Gastrocnemius medialis (tissue), 4 donors: ENCODE data around the gene WIPF3. TPM values are rescaled to one million over a fixed set of nuclear protein-coding genes. Genes with fewer than 3 reads are reported as not detected.

ENCODE experiments used
- ATAC-seq, 2 donors: fragments of 150-250 bp; one replicate each; pipeline ENCODE4 v1.9.1; 2016
- DNase-seq, 2 donors: peaks; one replicate each; pipeline ENCODE4 v3.0.0-alpha.2; 2019
- H3K27ac ChIP-seq, 4 donors: fragments of 200-600 bp; sonication (generic); 1 replicate in 1 of 4; 2 replicates in 3 of 4; pipeline ENCODE4 v1.5.1; 2016 to 2018; ENCODE audit warnings: mild to moderate bottlenecking in 2 of 4, moderate library complexity in 1 of 4
- H3K27me3 ChIP-seq, 3 donors: fragments of 200-600 bp; sonication (generic) in 2 of 3; 1 replicate in 1 of 3; 2 replicates in 2 of 3; pipeline versions ENCODE4 v1.5.1 to v1.6.0; 2016 to 2019; ENCODE audit warnings: mild to moderate bottlenecking in 1 of 3, moderate library complexity in 1 of 3
- H3K36me3 ChIP-seq, 2 donors: fragments of 200-600 bp; sonication (generic) in 1 of 2; one replicate each; pipeline ENCODE4 v1.5.1; 2017 to 2018
- H3K4me1 ChIP-seq, 2 donors: fragments of 200-600 bp; sonication (generic) in 1 of 2; one replicate each; pipeline ENCODE4 v1.5.1; 2016 to 2017; ENCODE audit warnings: mild to moderate bottlenecking in 2 of 2
- H3K4me3 ChIP-seq, 4 donors: fragments of 200-600 bp; sonication (generic) in 3 of 4; 1 replicate in 1 of 4; 2 replicates in 3 of 4; pipeline ENCODE4 v1.5.1; 2016 to 2019; ENCODE audit warnings: mild to moderate bottlenecking in 2 of 4
- H3K9me3 ChIP-seq, 3 donors: fragments of 200-600 bp; sonication (generic) in 2 of 3; 1 replicate in 1 of 3; 2 replicates in 2 of 3; pipeline ENCODE4 v1.5.1; 2016 to 2019
- POLR2A ChIP-seq, 2 donors: fragments of 450-650 bp; IDR thresholded peaks; one replicate each; pipeline ENCODE4 v1.6.1; 2017; ENCODE audit warnings: antibody characterized with exemption in 2 of 2, mild to moderate bottlenecking in 2 of 2, moderate library complexity in 2 of 2
- in situ Hi-C, 4 donors: fragments of 200-750 bp; cut with MboI; loops; one replicate each; pipeline versions ENCODE4 v1.15.0 to v1.8.0; 2017; ENCODE audit warnings: low sequenced_read_pairs in 4 of 4
- intact Hi-C: fragments of 100-400 bp; cut with DNase I; formaldehyde crosslinking; loops from one replicate; pipeline ENCODE4 v1.15.1; 2023; ENCODE audit warnings: low total_unique reads
- total RNA-seq, 4 donors: library from RNA; depleted of rRNA; stranded (reverse); fragments of >200 nt; gene quantifications; one replicate each; pipeline versions ENCODE4 v1.1.0 to v1.2.3, GENCODE V29; 2016
- TF ChIP-seq, protein P1 (sequence below), 5 experiments: fragments of 450-650 bp in 3 of 5; fragments of 200-600 bp in 2 of 5; sonication (generic) in 2 of 5; IDR thresholded peaks in 4 of 5; conservative IDR thresholded peaks in 1 of 5; 1 replicate in 4 of 5; 2 replicates in 1 of 5; pipeline ENCODE4 v1.5.1; 2016 to 2019; ENCODE audit warnings: antibody characterized with exemption in 5 of 5, mild to moderate bottlenecking in 3 of 5, moderate library complexity in 3 of 5

WIPF3 gene
- total RNA-seq, 4 donors from 2014 or later, result 4.2 to 9.9 (median 8.3) TPM

DNA sequence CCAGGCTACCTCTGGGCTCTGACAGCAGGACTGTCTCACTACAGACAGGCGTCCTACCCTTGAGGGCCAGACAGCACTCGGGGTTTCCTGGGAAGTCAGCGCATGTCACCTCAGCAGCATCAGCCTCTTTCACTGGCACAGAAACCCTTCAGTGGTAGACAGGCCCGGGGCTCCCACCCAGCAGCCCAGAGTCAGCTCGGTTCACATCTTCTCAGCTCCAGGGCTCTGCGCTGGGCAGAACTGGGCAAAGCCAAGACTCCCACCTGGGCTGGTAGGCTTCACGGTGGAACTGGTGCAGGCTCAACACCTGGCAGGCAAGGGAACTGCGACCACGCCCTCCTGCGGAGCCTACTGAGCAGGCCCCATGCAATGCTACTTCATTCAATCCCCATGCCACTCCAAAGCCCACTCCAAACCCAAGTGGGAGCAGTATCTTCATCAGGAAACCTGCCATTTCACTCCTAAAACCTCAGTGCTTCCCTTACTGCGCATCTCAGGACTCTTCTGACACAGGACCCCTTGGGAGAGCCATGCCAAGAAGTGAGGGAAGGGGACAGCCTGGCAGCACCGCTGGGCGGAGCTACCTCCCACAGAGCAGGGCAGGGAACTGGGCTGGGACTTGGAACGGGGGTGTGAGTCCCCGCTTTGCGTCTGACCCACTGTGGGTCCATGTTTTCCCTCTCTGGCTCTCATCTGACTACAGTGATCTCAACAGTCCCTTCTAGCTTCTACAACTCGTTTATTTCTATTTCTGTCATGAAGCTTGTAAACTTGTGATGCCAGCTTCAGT lies 122.9 kb downstream of the WIPF3 start:
- H3K27ac ChIP-seq, result no peak overlapping the region
- in situ Hi-C loops, result no loop called here
- H3K27me3 ChIP-seq, result no peaks in the 10 kb centered on the region
- intact Hi-C loops, result loop anchor here (10.0 kb wide), 1 partner anchor 136 kb away; no protein-coding TSS in a partner anchor
- no peaks in the 10 kb centered on the region for H3K36me3 ChIP-seq
- DNase-seq (no peak), ATAC-seq (no peak)
- H3K9me3 ChIP-seq, result no peaks in the 10 kb centered on the region
- H3K4me3 ChIP-seq, result no peak overlapping the region
- TF ChIP-seq, protein P1, sequence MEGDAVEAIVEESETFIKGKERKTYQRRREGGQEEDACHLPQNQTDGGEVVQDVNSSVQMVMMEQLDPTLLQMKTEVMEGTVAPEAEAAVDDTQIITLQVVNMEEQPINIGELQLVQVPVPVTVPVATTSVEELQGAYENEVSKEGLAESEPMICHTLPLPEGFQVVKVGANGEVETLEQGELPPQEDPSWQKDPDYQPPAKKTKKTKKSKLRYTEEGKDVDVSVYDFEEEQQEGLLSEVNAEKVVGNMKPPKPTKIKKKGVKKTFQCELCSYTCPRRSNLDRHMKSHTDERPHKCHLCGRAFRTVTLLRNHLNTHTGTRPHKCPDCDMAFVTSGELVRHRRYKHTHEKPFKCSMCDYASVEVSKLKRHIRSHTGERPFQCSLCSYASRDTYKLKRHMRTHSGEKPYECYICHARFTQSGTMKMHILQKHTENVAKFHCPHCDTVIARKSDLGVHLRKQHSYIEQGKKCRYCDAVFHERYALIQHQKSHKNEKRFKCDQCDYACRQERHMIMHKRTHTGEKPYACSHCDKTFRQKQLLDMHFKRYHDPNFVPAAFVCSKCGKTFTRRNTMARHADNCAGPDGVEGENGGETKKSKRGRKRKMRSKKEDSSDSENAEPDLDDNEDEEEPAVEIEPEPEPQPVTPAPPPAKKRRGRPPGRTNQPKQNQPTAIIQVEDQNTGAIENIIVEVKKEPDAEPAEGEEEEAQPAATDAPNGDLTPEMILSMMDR (IDR thresholded peaks at IDR 0.05 in 4 of 5, conservative IDR thresholded peaks at IDR 0.05 in 1 of 5), result no peak
- H3K4me1 ChIP-seq, result no peaks in the 10 kb centered on the region

DNA sequence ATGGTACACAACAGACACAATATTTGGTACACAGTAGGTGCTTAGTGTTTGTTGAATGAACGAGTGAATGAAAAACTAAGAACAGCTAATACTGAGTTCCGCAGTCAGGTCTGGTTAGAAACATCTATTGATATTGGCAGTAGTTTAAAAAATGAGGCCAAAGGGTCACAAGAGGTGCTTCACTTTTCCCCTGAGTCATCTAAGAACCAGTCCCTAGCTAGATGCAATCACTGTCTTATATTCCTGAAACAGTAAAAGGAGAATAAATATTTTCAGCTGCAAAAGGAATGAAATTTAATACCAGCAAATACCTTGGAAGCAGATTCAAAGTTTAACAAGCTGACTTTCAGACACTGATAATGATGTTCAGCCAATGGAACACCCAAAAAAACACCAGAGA lies 128.8 kb downstream of the WIPF3 start:
- in situ Hi-C loops (no loop called here), intact Hi-C loops (no loop called here)
- TF ChIP-seq, protein P1 (IDR thresholded peaks at IDR 0.05 in 4 of 5, conservative IDR thresholded peaks at IDR 0.05 in 1 of 5), result no peak
- no peak for TF ChIP-seq POLR2A (IDR thresholded peaks at IDR 0.05)
- ATAC-seq, result no peak
- H3K27ac ChIP-seq, result no peak overlapping the region
- H3K27me3 ChIP-seq, result no peaks in the 10 kb centered on the region
- no peak overlapping the region for H3K4me3 ChIP-seq
- H3K4me1 ChIP-seq, result no peaks in the 10 kb centered on the region
- no peaks in the 10 kb centered on the region for H3K9me3 ChIP-seq
- no peak for DNase-seq
- H3K36me3 ChIP-seq, result no peaks in the 10 kb centered on the region

DNA sequence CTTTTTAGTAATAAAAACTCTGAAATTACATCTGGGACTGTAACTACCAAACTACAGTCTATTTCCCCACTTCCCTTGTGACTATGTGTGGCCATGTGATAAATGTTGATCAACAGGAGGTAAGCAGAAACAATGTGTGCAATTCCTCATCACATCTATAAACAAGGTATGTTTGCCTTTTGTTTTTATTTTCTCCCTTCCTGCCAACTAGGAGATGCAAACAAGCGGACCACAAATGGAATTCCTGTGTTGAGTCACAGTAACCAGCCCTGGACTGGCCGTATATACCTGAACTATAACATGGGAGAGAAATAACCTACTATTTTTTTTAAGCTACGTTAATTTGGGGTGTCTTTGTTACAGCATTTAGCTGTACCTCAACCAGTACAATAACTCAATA lies 130.8 kb downstream of the WIPF3 start:
- ATAC-seq, result no peak
- DNase-seq, result no peak
- Histone ChIP-seq H3K36me3 (no peaks in the 10 kb centered on the region), H3K9me3 (no peaks in the 10 kb centered on the region), H3K27ac (no peak overlapping the region), H3K27me3 (no peaks in the 10 kb centered on the region), H3K4me1 (no peaks in the 10 kb centered on the region), H3K4me3 (no peak overlapping the region)
- no peak for TF ChIP-seq POLR2A (IDR thresholded peaks at IDR 0.05)
- TF ChIP-seq, protein P1 (IDR thresholded peaks at IDR 0.05 in 4 of 5, conservative IDR thresholded peaks at IDR 0.05 in 1 of 5), result no peak
- intact Hi-C loops (no loop called here), in situ Hi-C loops (no loop called here)

DNA sequence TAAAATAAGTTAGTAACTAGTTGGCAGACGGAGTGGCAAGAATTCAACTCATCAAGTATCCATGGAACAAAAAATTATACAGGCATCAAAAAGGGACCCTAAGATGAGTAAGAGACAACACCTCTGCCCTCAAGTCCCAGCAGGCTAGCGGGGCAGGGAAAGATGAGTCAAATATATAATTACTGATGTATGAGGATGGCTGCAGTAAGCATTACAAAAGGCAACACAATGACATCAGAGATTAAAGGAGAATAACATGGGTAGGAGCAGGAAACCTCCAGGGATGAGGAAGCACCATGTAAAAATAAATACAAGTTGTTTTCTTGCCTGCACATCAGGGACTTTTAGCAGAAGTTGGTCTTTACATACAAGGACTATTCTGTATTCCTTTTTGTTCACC lies 133.9 kb downstream of the WIPF3 start:
- in situ Hi-C loops, result no loop called here
- ATAC-seq (no peak), DNase-seq (no peak)
- Histone ChIP-seq H3K9me3 (no peaks in the 10 kb centered on the region), H3K36me3 (no peaks in the 10 kb centered on the region), H3K27me3 (no peaks in the 10 kb centered on the region), H3K4me3 (no peak overlapping the region), H3K4me1 (no peaks in the 10 kb centered on the region), H3K27ac (no peak overlapping the region)
- intact Hi-C loops, result no loop called here
- TF ChIP-seq POLR2A (IDR thresholded peaks at IDR 0.05), result no peak
- TF ChIP-seq, protein P1 (IDR thresholded peaks at IDR 0.05 in 4 of 5, conservative IDR thresholded peaks at IDR 0.05 in 1 of 5), result no peak
